GM12864 (cell line): Measurements from ENCODE around the gene ASH1L.
"Not testable (repeated sequence)": the region's sequence is repeated elsewhere in the genome, so short reads cannot be mapped to it uniquely, and the experiment has no call there.

Experiments
- DNase-seq: peaks from one replicate; pipeline ENCODE4 v3.0.0-alpha.2; 2011; ENCODE audit warnings: low read depth
- H3K4me3 ChIP-seq: 2 replicates; pipeline ENCODE4 v1.5.1; 2011; ENCODE audit warnings: mild to moderate bottlenecking, low read depth, low read length, control low read depth
- TF ChIP-seq, protein P1 (sequence below): IDR thresholded peaks from 2 replicates; pipeline ENCODE4 v1.5.1; 2011; ENCODE audit warnings: low read depth, mild to moderate bottlenecking, moderate library complexity, low read length, control low read depth, inconsistent platforms; ENCODE audit errors: missing control alignments

Gene ASH1L

DNA sequence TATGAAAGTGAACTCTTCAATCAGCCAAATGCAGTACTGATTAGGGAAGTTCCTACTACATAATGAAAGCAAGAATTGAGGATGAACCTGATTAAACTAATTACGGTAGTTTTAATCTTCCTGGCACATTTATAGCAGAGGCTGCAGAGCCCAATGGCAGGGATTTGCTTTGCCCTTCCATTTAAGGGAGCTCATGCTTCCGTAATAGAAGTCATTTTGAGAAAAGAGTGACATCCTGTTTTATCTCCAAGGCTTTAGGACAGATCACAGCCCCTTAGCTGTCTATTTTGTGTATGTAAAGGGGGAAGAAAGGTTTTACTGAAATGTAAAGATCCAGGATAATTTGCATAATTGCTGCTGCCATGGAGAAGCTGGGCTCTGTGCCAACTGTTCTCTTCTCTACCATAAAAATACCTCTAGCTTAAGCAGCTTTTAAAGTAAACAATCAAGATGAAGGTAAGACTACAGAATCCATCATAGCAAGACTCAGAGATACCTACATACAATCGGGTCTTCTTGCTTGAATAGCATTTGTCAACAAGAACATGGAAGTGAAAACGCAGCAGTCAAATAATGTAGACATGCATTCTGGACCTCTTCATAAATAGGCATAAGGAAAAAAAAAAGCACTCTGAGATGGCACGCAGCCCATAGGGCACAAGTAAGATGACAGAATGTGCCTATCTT, 62.5 kb downstream of the ASH1L start:
- peak overlapping the region; percentile 38 for H3K4me3 ChIP-seq
- TF ChIP-seq, protein P1, sequence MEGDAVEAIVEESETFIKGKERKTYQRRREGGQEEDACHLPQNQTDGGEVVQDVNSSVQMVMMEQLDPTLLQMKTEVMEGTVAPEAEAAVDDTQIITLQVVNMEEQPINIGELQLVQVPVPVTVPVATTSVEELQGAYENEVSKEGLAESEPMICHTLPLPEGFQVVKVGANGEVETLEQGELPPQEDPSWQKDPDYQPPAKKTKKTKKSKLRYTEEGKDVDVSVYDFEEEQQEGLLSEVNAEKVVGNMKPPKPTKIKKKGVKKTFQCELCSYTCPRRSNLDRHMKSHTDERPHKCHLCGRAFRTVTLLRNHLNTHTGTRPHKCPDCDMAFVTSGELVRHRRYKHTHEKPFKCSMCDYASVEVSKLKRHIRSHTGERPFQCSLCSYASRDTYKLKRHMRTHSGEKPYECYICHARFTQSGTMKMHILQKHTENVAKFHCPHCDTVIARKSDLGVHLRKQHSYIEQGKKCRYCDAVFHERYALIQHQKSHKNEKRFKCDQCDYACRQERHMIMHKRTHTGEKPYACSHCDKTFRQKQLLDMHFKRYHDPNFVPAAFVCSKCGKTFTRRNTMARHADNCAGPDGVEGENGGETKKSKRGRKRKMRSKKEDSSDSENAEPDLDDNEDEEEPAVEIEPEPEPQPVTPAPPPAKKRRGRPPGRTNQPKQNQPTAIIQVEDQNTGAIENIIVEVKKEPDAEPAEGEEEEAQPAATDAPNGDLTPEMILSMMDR, result no peak
- DNase-seq, result peak; percentile 43

DNA sequence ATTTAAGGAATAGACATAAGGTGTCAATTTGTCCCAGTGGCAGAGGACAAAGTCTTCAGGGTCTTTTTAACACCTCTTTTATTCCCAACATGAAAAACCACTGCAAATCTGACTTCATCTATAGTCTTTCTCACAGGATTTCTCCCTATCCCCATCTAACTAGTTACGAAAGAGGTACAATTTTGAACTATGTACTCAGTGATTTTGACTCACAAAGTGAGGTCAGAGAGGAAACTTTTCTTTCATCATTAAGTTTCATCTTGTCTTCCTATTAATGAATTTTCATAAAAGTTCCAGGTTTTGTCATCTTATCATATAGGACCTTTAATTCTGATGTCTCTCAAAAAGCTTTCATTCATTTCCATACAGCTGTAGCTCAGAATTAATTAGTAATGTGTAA, 63.3 kb downstream of the ASH1L start:
- no peak for DNase-seq
- TF ChIP-seq, protein P1, result no peak
- H3K4me3 ChIP-seq, result no peak overlapping the region

DNA sequence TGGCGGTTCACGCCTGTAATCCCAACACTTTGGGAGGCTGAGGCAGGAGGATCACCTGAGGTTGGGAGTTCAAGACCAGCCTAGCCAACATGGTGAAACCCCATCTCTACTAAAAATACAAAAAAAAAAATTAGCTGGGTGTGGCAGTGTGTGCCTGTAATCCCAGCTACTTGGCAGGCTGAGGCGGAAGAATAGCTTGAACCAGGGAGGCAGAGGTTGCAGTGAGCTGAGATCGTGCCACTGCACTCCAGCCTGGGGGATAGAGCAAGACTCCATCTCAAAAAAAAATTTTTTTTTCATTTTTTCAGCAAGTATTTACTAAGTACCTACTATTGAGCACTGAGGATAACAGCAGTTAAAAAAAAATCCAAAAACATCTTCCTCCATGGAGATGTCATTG, 69.0 kb downstream of the ASH1L start:
- not testable (repeated sequence) for H3K4me3 ChIP-seq, DNase-seq

DNA sequence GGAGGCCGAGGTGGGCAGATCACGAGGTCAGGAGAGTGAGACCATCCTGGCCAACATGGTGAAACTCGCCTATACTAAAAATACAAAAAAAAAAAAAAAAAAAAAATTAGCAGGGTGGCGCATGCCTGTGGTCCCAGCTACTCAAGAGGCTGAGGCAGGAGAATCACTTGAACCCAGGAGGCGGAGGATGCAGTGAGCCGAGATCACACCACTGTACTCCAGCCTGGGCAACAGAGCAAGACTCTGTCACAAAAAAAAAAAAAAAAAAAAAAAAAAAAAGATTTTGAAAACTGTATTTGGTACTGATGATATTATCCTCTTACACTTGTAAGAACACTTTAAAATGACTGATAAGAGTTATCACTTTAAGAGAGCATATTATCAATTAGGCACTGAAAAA, 74.2 kb downstream of the ASH1L start:
- H3K4me3 ChIP-seq, DNase-seq: not testable (repeated sequence)

DNA sequence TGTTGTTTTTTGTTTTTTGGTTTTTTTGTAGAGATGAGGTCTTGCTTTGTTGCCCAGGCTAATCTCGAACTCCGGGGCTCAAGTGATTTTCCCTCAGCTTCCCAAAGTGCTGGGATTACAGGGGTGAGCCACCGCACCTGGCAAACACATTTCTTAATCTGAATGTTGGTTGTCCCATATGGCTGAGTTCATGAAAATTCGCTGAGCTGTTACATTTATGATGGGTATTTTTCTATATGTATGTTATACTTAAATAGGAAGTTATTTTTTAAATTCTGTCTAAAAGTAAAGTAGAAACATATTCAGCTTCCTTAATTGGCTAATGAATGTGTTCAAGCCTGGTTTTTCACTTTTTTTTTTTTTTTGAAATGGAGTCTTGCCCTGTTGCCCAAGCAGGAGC, 75.1 kb downstream of the ASH1L start:
- no peak overlapping the region for H3K4me3 ChIP-seq
- DNase-seq, result no peak
- TF ChIP-seq, protein P1, result no peak

DNA sequence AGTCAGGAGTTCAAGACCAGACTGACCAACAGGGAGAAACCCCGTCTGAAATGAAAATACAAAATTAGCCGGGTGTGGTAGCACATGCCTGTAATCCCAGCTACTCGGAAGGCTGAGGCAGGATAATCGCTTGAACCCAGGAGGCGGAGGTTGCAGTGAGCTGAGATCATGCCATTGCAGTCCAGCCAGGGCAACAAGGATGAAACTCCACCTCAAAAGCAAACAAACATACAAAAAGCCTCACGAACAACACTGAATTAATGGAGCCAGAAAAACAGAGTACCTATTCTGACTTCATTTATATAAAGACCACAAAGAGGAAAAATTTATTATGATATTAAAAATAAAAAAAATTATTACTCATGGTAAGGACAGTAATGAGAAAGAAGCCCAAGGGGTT, 75.7 kb downstream of the ASH1L start:
- H3K4me3 ChIP-seq, DNase-seq: not testable (repeated sequence)

DNA sequence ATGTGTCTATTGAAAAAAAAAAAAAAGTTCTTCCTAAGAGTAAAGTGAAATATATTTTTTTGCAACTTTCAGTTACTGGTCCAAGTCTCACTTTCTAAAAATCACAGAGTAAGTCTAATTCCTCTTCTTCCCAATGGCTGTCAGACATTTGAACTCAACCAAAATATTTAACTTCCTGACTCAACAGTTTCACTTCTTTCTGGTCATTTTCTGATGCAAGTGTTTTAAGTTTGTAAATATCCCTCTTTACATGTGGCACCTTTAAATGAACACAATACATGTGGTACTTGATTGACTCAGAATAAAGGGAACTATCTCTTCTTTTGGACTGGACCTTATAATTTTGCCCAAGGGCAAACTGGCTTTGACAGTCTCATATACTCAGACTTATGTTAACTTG, 76.7 kb downstream of the ASH1L start:
- no peak for DNase-seq
- TF ChIP-seq, protein P1, result no peak
- H3K4me3 ChIP-seq, result no peak overlapping the region

DNA sequence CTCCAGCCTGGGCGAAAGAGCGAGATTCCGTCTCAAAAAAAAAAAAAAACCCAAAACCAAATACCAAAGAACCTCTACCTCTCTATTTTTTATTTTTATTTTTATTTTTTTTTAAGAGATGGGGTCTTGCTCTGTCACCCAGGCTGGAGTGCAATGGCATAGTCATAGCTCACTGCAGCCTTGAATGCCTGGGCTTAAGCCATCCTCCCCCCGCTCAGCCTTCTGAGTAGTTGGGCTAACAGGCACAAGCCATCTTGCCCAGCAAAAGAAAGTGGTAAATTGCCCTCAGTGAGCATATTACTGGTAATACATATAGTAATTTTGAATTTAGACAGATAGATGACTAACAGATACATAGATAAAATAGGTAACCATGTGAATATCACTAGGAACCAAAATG, 77.4 kb downstream of the ASH1L start:
- TF ChIP-seq, protein P1, result no peak

More for the DNA sequence above, 77.4 kb downstream of the ASH1L start:
- no peak for DNase-seq
- no peak overlapping the region for H3K4me3 ChIP-seq
